Uterus (tissue), 4 donors: ENCODE data around the gene ARID3C. TPM values are rescaled to one million over a fixed set of nuclear protein-coding genes. Genes with fewer than 3 reads are reported as not detected.

ENCODE experiments used
- DNase-seq, 2 donors: peaks; one replicate each; pipeline ENCODE4 v3.0.0-alpha.2; 2019 to 2020
- H3K27ac ChIP-seq, 2 donors: fragments of 200-600 bp; sonication (generic); 1 replicate in 1 of 2; 2 replicates in 1 of 2; pipeline ENCODE4 v1.5.1; 2016 to 2018
- H3K27me3 ChIP-seq, 2 donors: fragments of 200-600 bp; sonication (generic); one replicate each; pipeline ENCODE4 v1.5.1; 2018 to 2019; ENCODE audit warnings: control low read depth in 1 of 2
- H3K36me3 ChIP-seq, 2 donors: fragments of 200-600 bp; sonication (generic); one replicate each; pipeline ENCODE4 v1.5.1; 2019; ENCODE audit warnings: control low read depth in 1 of 2
- H3K4me1 ChIP-seq, 2 donors: fragments of 200-600 bp; sonication (generic); one replicate each; pipeline ENCODE4 v1.5.1; 2018 to 2019; ENCODE audit warnings: control low read depth in 1 of 2
- H3K4me3 ChIP-seq, 2 donors: fragments of 200-600 bp; sonication (generic); 1 replicate in 1 of 2; 2 replicates in 1 of 2; pipeline ENCODE4 v1.5.1; 2018 to 2019; ENCODE audit warnings: mild to moderate bottlenecking in 1 of 2
- H3K9me3 ChIP-seq, 2 donors: fragments of 200-600 bp; sonication (generic); one replicate each; pipeline ENCODE4 v1.5.1; 2019; ENCODE audit warnings: control low read depth in 1 of 2
- CTCF ChIP-seq, 4 experiments: fragments of 200-600 bp in 2 of 4; fragments of 450-650 bp in 2 of 4; sonication (generic) in 2 of 4; IDR thresholded peaks; one replicate each; pipeline ENCODE4 v1.5.1; 2016 to 2019; ENCODE audit warnings: antibody characterized with exemption in 4 of 4, mild to moderate bottlenecking in 2 of 4, moderate library complexity in 1 of 4
- POLR2A ChIP-seq, 2 donors: fragments of 450-650 bp; IDR thresholded peaks; one replicate each; pipeline ENCODE4 v1.6.1; 2016; ENCODE audit warnings: antibody characterized with exemption in 2 of 2, mild to moderate bottlenecking in 1 of 2, moderate library complexity in 1 of 2
- intact Hi-C: fragments of 100-400 bp; cut with DNase I; formaldehyde crosslinking; loops from one replicate; pipeline ENCODE4 v1.15.1; 2023; ENCODE audit warnings: low total_unique reads
- small RNA-seq: library from RNA; depleted of rRNA; stranded (forward); fragments of <200 nt; gene quantifications from one replicate; pipeline ENCODE3, GENCODE V24; 2016
- total RNA-seq, 4 donors: library from RNA; depleted of rRNA in 3 of 4; stranded (reverse); fragments of >200 nt in 3 of 4; gene quantifications; one replicate each; pipeline versions ENCODE4 v1.1.0 to v1.2.4, GENCODE V29; 2014 to 2023
- donor health status: DM: yes; HTN: yes; CAD: no.

The ARID3C gene
- total RNA-seq, 4 donors from 2014 or later, result 0.35 to 0.82 TPM; not detected in 2

- TF ChIP-seq POLR2A (IDR thresholded peaks at IDR 0.05) (no peak), CTCF (IDR thresholded peaks at IDR 0.05) (no peak)
- no peaks in the 10 kb centered on the region for H3K4me1 ChIP-seq
These were observed 56.8 kb downstream of the ARID3C start for GRCh38 chr9:34572092-34572491.

GRCh38 chr9:34571481-34571810 is 57.4 kb downstream of the ARID3C start:
- Histone ChIP-seq H3K4me3 (no peak overlapping the region), H3K36me3 (no peaks in the 10 kb centered on the region), H3K4me1 (no peaks in the 10 kb centered on the region), H3K27ac (no peak overlapping the region), H3K9me3 (no peaks in the 10 kb centered on the region), H3K27me3 (no peaks in the 10 kb centered on the region)
- intact Hi-C loops, result no loop called here
- TF ChIP-seq CTCF (IDR thresholded peaks at IDR 0.05) (no peak), POLR2A (IDR thresholded peaks at IDR 0.05) (no peak)
- peak in 1 of 2 donors; percentile 61 for DNase-seq

More at GRCh38 chr9:34572092-34572491, 56.8 kb downstream of the ARID3C start:
- no peaks in the 10 kb centered on the region for H3K36me3 ChIP-seq
- H3K9me3 ChIP-seq, result no peaks in the 10 kb centered on the region
- no peaks in the 10 kb centered on the region for H3K27me3 ChIP-seq
- H3K27ac ChIP-seq, result no peak overlapping the region
- intact Hi-C loops, result no loop called here
- no peak for DNase-seq
- no peak overlapping the region for H3K4me3 ChIP-seq

Small RNA genes lying within 50 kb of the gene (small RNA-seq; reads per million reads assigned to genes)
- gene CCL27, result not detected

Other genes with a start within 250 kb of the ARID3C start
- gene FAM219A, start 170.5 kb downstream of the ARID3C start, total RNA-seq, result 10 to 100 TPM in 2 of 4 donors, 1 to 10 TPM in 2; 2.3 to 33.0 (median 14.9) TPM
- gene DNAI1, start 170.3 kb downstream of the ARID3C start, total RNA-seq, result 1 to 10 TPM in 1 of 4 donors, under 1 TPM in 1, not detected in 2; 0.95 to 3.8 TPM
- gene ENHO, start 106.1 kb downstream of the ARID3C start, total RNA-seq, result 1 to 10 TPM in 1 of 4 donors, not detected in 3; 2.2 TPM
- gene CNTFR, start 39.3 kb downstream of the ARID3C start, total RNA-seq, result 10 to 100 TPM in 1 of 4 donors, 1 to 10 TPM in 1, under 1 TPM in 1, not detected in 1; 0.59 to 14.7 (median 6.6) TPM
- gene RPP25L, start 17.0 kb downstream of the ARID3C start, total RNA-seq, result 10 to 100 TPM; 18.1 to 39.1 (median 26.9) TPM
- 10 to 100 TPM; 27.7 to 98.0 (median 58.6) TPM for gene DCTN3, start 8.6 kb downstream of the ARID3C start, total RNA-seq
- gene SIGMAR1, start 8.7 kb upstream of the ARID3C start, total RNA-seq, result 10 to 100 TPM; 34.1 to 55.2 (median 51.3) TPM
- gene GALT, start 17.6 kb upstream of the ARID3C start, total RNA-seq, result 10 to 100 TPM in 3 of 4 donors, 1 to 10 TPM in 1; 4.4 to 82.9 (median 50.7) TPM
- gene IL11RA, start 23.1 kb upstream of the ARID3C start, total RNA-seq, result 100 to 1,000 TPM in 1 of 4 donors, 10 to 100 TPM in 2, 1 to 10 TPM in 1; 3.2 to 153 (median 49.9) TPM
- gene CCL27, start 33.6 kb upstream of the ARID3C start, total RNA-seq, result not detected
- 1 to 10 TPM in 1 of 4 donors, under 1 TPM in 1, not detected in 2; 0.55 to 1.3 TPM for gene CCL19, start 62.2 kb upstream of the ARID3C start, total RNA-seq
- gene CCL21, start 81.1 kb upstream of the ARID3C start, total RNA-seq, result 100 to 1,000 TPM in 2 of 4 donors, 10 to 100 TPM in 1, 1 to 10 TPM in 1; 7.6 to 248 (median 87.1) TPM